Measurements from ENCODE around the gene DLG1. TPM values are rescaled to one million over a fixed set of nuclear protein-coding genes. Genes with fewer than 3 reads are reported as not detected.

Gene DLG1
- total and polyA plus RNA-seq, 2 experiments from 2014 or later = 54.8 to 128 TPM

DNA sequence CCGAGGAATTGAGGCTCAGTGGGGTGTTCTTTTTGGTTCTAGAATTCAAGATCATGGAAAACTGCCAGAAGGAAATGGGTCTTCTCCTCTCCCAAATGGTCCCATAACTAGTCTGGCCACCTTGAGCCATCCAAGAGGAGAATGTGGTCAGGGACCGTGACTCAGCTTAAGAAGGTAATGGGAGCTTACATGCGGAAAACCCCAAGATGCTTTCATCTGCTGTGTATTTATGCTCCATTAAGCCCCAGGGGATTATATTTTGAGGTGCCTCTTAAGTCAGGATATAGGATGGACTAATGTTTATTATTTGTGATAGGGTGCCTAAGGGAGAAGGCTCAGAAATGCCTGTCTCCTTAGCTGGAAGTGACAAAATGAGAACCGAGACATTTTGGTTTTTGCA is 39.2 kb upstream of the DLG1 start:
- no peaks in the 10 kb centered on the region for H3K27me3 ChIP-seq
- H3K4me1 ChIP-seq (ENCODE audit: insufficient read depth) = peaks cover 28% of the 10 kb centered on the region
- H3K9me3 ChIP-seq (ENCODE audit: low read depth) = no peaks in the 10 kb centered on the region
- DNase-seq (ENCODE audit: low spot score) = no peak
- H3K79me2 ChIP-seq = no peaks in the 10 kb centered on the region
- H3K4me2 ChIP-seq = no peak overlapping the region
- H4K20me1 ChIP-seq (ENCODE audit: insufficient read depth, poor library complexity, severe bottlenecking) = no peaks in the 10 kb centered on the region
- H3K9me2 ChIP-seq (replicated peaks; ENCODE audit: insufficient read depth) = no peaks in the 10 kb centered on the region
- H2AFZ ChIP-seq = no peak overlapping the region
- no peaks in the 10 kb centered on the region for H3K36me3 ChIP-seq (replicated peaks; ENCODE audit: insufficient read depth, low read depth)
- TF ChIP-seq, protein P1, sequence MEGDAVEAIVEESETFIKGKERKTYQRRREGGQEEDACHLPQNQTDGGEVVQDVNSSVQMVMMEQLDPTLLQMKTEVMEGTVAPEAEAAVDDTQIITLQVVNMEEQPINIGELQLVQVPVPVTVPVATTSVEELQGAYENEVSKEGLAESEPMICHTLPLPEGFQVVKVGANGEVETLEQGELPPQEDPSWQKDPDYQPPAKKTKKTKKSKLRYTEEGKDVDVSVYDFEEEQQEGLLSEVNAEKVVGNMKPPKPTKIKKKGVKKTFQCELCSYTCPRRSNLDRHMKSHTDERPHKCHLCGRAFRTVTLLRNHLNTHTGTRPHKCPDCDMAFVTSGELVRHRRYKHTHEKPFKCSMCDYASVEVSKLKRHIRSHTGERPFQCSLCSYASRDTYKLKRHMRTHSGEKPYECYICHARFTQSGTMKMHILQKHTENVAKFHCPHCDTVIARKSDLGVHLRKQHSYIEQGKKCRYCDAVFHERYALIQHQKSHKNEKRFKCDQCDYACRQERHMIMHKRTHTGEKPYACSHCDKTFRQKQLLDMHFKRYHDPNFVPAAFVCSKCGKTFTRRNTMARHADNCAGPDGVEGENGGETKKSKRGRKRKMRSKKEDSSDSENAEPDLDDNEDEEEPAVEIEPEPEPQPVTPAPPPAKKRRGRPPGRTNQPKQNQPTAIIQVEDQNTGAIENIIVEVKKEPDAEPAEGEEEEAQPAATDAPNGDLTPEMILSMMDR (IDR thresholded peaks at IDR 0.05; ENCODE audit: poor library complexity) = no peak
- no peak for TF ChIP-seq EZH2 (IDR thresholded peaks at IDR 0.05; ENCODE audit: borderline replicate concordance)
- no peak for TF ChIP-seq EZH2phosphoT487 (IDR thresholded peaks at IDR 0.05; ENCODE audit: low read depth, severe bottlenecking, unreplicated experiment)
- 73% methylated on average over 4 of the region's 4 CpGs for WGBS (ENCODE audit: low lambda C conversion rate, missing lambda C conversion rate)
- no peak overlapping the region for H3K4me3 ChIP-seq
- no peak overlapping the region for H3K27ac ChIP-seq

DNA sequence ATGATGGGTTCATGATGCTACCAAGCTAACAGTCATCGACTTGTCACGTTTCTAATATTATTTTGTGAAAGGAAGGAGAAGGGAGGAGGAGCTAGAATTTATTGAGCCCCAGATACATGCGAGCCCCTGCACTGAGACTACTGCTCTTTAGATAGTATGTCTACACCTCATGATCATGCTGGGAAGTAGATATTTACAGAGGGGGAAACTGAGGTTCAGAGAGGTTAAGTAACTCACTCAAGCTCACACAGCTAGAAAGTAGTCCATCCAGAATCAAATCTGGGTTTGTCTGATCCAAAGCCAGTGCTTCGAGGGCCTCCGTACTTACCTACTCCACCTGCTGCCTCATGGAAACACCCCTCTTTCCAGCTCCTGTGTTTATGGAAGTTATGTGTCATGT is 38.8 kb upstream of the DLG1 start:
- Histone ChIP-seq H4K20me1 (ENCODE audit: insufficient read depth, poor library complexity, severe bottlenecking) (no peaks in the 10 kb centered on the region), H3K4me3 (no peak overlapping the region)

DNA sequence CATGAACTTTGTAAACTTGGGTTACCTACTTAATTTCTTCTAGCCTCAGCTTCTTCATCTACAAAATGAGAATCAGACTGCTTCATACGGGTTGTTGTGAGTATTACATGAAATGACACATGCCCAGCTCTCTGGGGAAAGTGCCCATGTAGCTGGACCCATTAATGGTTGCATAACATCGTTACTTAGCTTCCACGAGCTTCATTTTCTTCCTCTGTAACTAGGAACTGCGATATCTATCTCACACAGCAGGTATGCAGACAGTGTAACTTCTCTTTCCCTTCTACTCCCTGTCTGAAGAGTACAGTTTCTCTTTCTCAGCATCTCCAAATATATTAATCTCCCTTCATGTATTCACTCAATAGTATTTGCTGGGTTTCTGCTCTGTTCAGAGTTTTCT is 37.9 kb upstream of the DLG1 start:
- no peak for DNase-seq (ENCODE audit: low spot score)
- 81% methylated on average over 4 of the region's 4 CpGs for WGBS (ENCODE audit: low lambda C conversion rate, missing lambda C conversion rate)
- Histone ChIP-seq H3K9me2 (replicated peaks; ENCODE audit: insufficient read depth) (no peaks in the 10 kb centered on the region), H3K4me2 (no peak overlapping the region), H3K4me3 (no peak overlapping the region), H3K36me3 (replicated peaks; ENCODE audit: insufficient read depth, low read depth) (no peaks in the 10 kb centered on the region), H4K20me1 (ENCODE audit: insufficient read depth, poor library complexity, severe bottlenecking) (no peaks in the 10 kb centered on the region), H3K79me2 (no peaks in the 10 kb centered on the region), H2AFZ (no peak overlapping the region), H3K27me3 (no peaks in the 10 kb centered on the region), H3K9me3 (ENCODE audit: low read depth) (no peaks in the 10 kb centered on the region), H3K27ac (no peak overlapping the region), H3K4me1 (ENCODE audit: insufficient read depth) (peaks cover 28% of the 10 kb centered on the region)
- TF ChIP-seq EZH2phosphoT487 (IDR thresholded peaks at IDR 0.05; ENCODE audit: low read depth, severe bottlenecking, unreplicated experiment) (no peak), EZH2 (IDR thresholded peaks at IDR 0.05; ENCODE audit: borderline replicate concordance) (no peak)
- TF ChIP-seq, protein P1 (IDR thresholded peaks at IDR 0.05; ENCODE audit: poor library complexity) = no peak

More for the DNA sequence above, 38.8 kb upstream of the DLG1 start:
- no peaks in the 10 kb centered on the region for H3K79me2 ChIP-seq
- whole genome bisulfite sequencing (ENCODE audit: low lambda C conversion rate, missing lambda C conversion rate) = 89% methylated on average over 5 of the region's 5 CpGs
- no peak overlapping the region for H3K27ac ChIP-seq
- peaks cover 28% of the 10 kb centered on the region for H3K4me1 ChIP-seq (ENCODE audit: insufficient read depth)
- no peaks in the 10 kb centered on the region for H3K9me3 ChIP-seq (ENCODE audit: low read depth)
- no peak for DNase-seq (ENCODE audit: low spot score)
- no peak overlapping the region for H3K4me2 ChIP-seq
- no peaks in the 10 kb centered on the region for H3K36me3 ChIP-seq (replicated peaks; ENCODE audit: insufficient read depth, low read depth)
- no peaks in the 10 kb centered on the region for H3K9me2 ChIP-seq (replicated peaks; ENCODE audit: insufficient read depth)
- H3K27me3 ChIP-seq = no peaks in the 10 kb centered on the region
- no peak overlapping the region for H2AFZ ChIP-seq
- TF ChIP-seq, protein P1 (IDR thresholded peaks at IDR 0.05; ENCODE audit: poor library complexity) = no peak
- no peak for TF ChIP-seq EZH2phosphoT487 (IDR thresholded peaks at IDR 0.05; ENCODE audit: low read depth, severe bottlenecking, unreplicated experiment)
- TF ChIP-seq EZH2 (IDR thresholded peaks at IDR 0.05; ENCODE audit: borderline replicate concordance) = no peak
